GM12874 (cell line): ENCODE results near the gene LRP1B.

Experiments used
- CTCF ChIP-seq: IDR thresholded peaks from 2 replicates; pipeline ENCODE4 v1.5.1; 2011; ENCODE audit warnings: low read depth, mild to moderate bottlenecking, control low read depth, low read length, moderate library complexity; ENCODE audit not compliant: insufficient read depth

The LRP1B gene

GRCh38 chr2:140201572-140201971 lies 1929.2 kb downstream of the LRP1B start:
- TF ChIP-seq CTCF = no peak

GRCh38 chr2:140200764-140201163 lies 1930.1 kb downstream of the LRP1B start:
- no peak for TF ChIP-seq CTCF

- no peak for TF ChIP-seq CTCF
Measured at GRCh38 chr2:140200307-140200706, 1930.5 kb downstream of the LRP1B start.

- TF ChIP-seq CTCF = no peak
Measured at GRCh38 chr2:140199312-140199711, 1931.5 kb downstream of the LRP1B start.

- TF ChIP-seq CTCF = no peak
Measured at GRCh38 chr2:140187086-140187485, 1943.7 kb downstream of the LRP1B start.

GRCh38 chr2:140186313-140186712 lies 1944.5 kb downstream of the LRP1B start:
- no peak for TF ChIP-seq CTCF

GRCh38 chr2:140185076-140185475 lies 1945.7 kb downstream of the LRP1B start:
- no peak for TF ChIP-seq CTCF
